Heart left ventricle (tissue), 13 donors: ENCODE results near the gene C1orf105.

Experiments
- POLR2A ChIP-seq, 2 donors: fragments of 450-650 bp; IDR thresholded peaks; one replicate each; pipeline ENCODE4 v1.6.1; 2017; ENCODE audit warnings: antibody characterized with exemption in 2 of 2, mild to moderate bottlenecking in 2 of 2, moderate library complexity in 2 of 2
- TF ChIP-seq, protein P1 (sequence below), 12 donors: fragments of 200-600 bp; sonication (generic) in 4 of 12; IDR thresholded peaks; one replicate each; pipeline versions ENCODE4 v1.5.0 to v1.8.0; 2018 to 2022; ENCODE audit warnings: antibody characterized with exemption in 12 of 12, mild to moderate bottlenecking in 5 of 12
- donor health status: ischemic (EF 13 %, LVEDD 7.1; RV severe dilation, severe dysfunction).
- donor health status: DM: no; HTN: yes; CAD: no.
- donor health status: DM: no; HTN: no; CAD: no.
- donor health status: ischemic (EF 25% LVEDD 6.9; RV normal size, moderate dysfunction).
- donor health status: ischemic (EF 25% LVEDD 5.7; RV mildly dilated, moderate dysfunction).
- donor health status: ischemic (EF 35%, LVEDD 5.7; RV mildly dilated, moderate dysfunction).
- donor health status: nonischemic (EF 11% LVEDD 7.7; RV severe dilation, severe dysfunction).
- donor health status: DM: yes; HTN: yes; CAD: no.
- donor health status: PGD.
- donor health status: ischemic (EF 29% LVEDD 5.4; RV normal size, mild dysfunction).
- donor health status: nonischemic (EF 23%, LVEDD 6.1; RV moderate dilation, normal function).

DNA sequence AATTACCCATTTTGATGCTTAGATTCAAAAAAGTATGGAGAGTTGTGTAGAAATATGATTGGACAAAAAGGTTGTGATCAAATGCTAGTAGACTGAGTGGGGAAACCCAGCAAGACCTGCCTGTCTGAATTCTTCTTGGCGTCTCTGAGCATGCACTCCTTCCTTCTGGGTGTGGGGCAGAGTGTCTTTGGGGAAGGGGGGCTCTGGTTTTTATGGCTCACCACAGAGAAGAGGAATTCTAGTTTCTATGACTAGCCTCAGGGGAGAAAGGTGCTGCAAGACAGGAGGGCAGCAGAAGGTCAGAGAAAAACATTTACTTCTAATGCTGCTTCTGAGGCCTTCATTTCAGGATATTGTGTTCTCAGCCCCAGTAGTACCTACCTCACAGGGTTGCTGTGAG, 57.3 kb downstream of the C1orf105 start:
- TF ChIP-seq, protein P1, sequence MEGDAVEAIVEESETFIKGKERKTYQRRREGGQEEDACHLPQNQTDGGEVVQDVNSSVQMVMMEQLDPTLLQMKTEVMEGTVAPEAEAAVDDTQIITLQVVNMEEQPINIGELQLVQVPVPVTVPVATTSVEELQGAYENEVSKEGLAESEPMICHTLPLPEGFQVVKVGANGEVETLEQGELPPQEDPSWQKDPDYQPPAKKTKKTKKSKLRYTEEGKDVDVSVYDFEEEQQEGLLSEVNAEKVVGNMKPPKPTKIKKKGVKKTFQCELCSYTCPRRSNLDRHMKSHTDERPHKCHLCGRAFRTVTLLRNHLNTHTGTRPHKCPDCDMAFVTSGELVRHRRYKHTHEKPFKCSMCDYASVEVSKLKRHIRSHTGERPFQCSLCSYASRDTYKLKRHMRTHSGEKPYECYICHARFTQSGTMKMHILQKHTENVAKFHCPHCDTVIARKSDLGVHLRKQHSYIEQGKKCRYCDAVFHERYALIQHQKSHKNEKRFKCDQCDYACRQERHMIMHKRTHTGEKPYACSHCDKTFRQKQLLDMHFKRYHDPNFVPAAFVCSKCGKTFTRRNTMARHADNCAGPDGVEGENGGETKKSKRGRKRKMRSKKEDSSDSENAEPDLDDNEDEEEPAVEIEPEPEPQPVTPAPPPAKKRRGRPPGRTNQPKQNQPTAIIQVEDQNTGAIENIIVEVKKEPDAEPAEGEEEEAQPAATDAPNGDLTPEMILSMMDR (IDR thresholded peaks at IDR 0.05), result no peak
- no peak for TF ChIP-seq POLR2A (IDR thresholded peaks at IDR 0.05)
